GM19043 (cell line): Measurements from ENCODE around the gene RAG1.

Experiments
- ATAC-seq: cut with Tn5 transposase; IDR thresholded peaks from one replicate; pipeline ENCODE4 v1.9.1; 2021; ENCODE audit warnings: low read depth; ENCODE audit not compliant: unreplicated experiment

The RAG1 gene

DNA sequence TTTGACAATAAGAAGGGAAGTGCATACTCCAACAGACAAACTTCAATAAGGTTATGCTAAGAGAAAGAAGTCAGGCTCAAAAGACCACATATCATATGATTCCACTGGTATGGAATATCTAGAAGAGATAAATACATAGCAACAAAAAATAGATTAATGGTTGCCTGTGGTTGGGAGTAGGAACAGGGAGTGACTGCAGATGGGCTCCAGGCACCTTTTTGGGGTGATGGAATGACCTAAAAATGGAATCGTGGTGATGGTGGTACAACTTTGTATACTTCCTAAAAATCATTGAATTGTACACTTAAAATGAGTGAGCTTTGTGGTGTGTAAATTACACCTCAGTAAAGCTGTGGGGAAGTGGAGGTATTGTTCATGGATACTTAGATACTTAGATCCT is 59.2 kb downstream of the RAG1 start:
- ATAC-seq = no peak

DNA sequence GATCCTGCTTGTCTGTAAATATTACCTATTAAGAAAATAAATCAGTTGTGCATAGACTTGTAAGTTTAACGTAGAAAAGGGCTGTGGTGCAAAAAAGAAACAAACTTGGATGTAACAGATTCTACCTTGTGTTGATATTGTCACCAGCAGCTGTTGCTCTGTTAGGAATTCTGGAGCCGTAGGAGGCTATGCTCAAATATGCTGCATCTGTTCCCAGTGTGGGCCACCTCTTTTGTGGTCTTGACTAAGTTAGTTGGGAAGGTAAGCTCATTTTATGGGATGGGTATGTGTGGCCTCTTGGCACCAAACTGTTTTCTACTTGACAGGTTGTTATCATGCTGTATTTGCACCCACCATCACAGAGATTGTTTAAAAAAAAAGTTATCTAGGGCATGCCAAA is 59.7 kb downstream of the RAG1 start:
- ATAC-seq = no peak

DNA sequence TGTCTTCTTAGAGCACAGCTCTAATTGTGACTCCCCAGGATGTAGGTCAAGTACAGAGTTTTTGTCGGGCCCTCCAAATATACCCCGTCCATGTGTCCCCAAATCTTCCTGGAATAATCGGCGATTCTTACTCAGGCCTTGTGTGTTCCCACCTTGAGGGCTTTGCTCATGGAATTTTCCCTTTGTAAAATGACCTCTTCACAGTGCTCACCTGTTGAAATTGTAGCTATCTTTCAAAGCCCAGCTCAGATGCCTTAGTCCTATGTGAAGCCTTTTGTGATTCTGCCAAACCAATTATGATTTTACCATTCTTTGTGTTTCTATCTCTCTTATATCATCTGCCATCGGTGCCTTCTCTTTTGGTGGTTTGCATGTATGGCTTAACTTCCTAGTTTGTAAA is 60.3 kb downstream of the RAG1 start:
- no peak for ATAC-seq

DNA sequence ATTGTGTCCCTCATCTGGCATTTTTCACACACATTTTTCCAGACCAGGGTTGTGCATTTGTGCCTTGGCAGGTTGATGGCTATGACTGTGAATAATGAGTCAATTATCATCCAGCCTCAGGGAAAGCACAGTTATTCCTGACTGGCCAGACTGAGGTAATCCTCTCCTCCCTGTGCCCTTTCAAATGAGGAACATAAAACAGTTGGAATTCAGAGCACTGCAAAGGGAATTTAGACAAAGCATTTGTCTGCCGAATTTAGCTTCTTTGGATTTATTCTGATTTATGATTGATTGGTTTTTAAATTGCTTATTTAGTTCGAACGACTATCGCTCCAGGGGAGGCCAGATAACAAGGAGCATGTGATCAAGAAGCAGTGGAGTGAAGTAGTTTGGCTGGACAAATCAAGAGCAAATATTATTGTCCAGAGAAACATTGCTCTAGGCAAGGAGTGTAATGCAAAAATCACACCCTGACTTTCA is 61.0 kb downstream of the RAG1 start:
- ATAC-seq = no peak
